GM21737 (cell line): Measurements from ENCODE around the gene MAPKBP1.

Experiments
- ATAC-seq: cut with Tn5 transposase; IDR thresholded peaks from one replicate; pipeline ENCODE4 v1.9.1; 2021; ENCODE audit warnings: mild to moderate bottlenecking, moderate library complexity; ENCODE audit not compliant: unreplicated experiment

MAPKBP1 gene

DNA sequence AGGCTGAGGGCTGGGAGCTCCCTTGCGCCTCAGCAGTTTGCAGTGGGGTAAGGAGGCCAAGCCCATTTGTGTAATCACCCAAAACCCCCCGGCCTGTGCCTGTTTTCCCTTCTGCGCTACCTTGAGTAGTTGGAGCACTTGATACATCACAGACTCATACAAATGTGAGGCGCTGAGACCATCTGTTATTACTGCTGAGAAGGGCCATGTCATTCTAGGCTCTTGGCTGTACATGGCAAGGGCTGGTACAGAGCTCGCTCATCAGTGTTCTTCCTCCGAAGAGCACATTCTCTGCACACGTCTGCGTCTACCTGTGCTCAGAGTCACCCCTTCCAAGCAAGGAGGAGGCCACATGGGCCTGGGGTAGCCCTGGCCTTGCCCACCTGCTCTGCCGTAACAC, 73.7 kb downstream of the MAPKBP1 start:
- ATAC-seq: no peak

DNA sequence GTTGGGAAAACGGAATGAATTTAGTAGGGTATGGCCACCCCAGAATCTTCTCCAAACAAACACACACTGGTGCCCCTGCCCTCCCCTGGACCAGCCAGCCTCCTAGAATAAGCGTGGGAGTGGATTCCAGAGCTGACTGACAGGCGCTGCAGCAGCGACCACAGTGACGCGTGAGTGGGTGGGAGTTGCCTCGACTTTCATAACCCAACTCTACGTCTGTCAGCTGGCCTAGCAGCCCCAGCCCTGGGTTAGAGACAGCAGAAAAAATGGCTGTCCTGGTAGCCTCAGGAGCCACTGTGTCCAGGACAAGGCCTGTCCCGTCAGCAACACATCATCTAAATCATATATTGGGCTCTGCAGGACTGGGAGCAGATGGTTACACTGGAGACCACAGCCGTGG, 74.3 kb downstream of the MAPKBP1 start:
- no peak for ATAC-seq

DNA sequence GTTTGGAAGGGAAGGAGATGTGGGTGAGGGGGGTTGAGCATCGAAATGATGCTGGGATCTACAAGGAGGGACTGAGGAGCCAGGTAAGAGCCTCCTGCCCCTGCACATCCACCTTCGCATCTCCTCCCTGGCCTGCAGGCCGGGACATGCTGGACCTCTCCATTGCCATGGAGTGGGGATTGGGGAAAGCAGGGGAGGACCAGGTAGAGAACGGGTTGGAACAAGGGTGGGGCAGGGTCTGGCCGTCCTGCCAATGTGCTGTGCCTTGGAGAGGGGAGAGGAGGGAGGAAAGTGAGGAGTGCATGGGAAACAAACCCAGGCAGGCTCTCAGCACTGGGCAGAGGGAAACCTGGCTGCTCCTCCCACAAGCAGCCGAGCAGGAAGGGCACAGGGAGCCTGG, 74.9 kb downstream of the MAPKBP1 start:
- no peak for ATAC-seq

DNA sequence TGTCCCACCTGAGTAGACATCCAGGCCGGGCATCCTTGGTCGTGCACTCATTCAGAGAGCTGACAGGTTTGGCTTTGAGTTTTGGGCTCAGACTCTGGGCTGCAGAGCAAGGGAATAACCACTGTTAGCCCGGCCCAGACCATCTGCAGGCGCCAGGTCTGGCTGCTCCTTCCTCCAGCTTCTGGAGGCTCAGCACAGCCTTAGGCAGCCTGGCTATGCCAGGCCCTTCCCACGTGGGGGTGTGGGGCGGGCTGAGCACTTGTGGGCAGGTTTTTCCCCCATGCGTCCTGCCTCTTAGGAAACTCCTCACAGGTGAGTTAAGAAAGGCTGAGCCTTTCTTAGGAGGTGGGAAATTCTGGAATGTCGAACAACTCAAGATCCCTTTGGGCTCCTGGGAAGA, 75.6 kb downstream of the MAPKBP1 start:
- no peak for ATAC-seq

GRCh38 chr15:41850482-41851166, 76.3 kb downstream of the MAPKBP1 start:
- ATAC-seq: no peak

- no peak for ATAC-seq
Measured at GRCh38 chr15:41851167-41851523, 76.9 kb downstream of the MAPKBP1 start.

- ATAC-seq: no peak
Measured at GRCh38 chr15:41851755-41852370, 77.6 kb downstream of the MAPKBP1 start.

- ATAC-seq: no peak
Measured at GRCh38 chr15:41852736-41853590, 78.7 kb downstream of the MAPKBP1 start.

- no peak for ATAC-seq
Measured at GRCh38 chr15:41853831-41854230, 79.5 kb downstream of the MAPKBP1 start.

- ATAC-seq: no peak
Measured at GRCh38 chr15:41854443-41854842, 80.2 kb downstream of the MAPKBP1 start.

GRCh38 chr15:41855261-41855961, 81.1 kb downstream of the MAPKBP1 start:
- no peak for ATAC-seq

DNA sequence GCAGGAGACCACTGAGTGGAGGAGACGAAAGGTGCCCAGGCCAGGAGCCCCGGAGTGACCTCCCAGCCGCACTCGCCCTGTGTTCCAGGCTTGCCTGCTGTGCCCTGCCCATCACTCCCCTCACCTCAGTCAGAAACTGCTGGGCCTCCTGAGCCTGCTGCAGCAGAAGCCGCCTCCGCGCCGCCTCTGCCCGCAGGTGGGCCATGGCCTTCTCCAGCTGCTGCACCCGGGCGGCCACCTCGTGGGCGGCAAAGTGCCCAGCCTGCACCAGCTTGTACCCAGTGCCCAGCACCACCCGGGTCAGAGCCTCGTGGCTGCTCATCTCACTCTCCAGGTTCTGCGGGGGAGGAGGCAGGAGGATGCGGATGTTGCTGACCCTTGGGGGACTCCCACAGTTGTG, 82.0 kb downstream of the MAPKBP1 start:
- no peak for ATAC-seq

- no peak for ATAC-seq
Measured at GRCh38 chr15:41856716-41857115, 82.4 kb downstream of the MAPKBP1 start.

DNA sequence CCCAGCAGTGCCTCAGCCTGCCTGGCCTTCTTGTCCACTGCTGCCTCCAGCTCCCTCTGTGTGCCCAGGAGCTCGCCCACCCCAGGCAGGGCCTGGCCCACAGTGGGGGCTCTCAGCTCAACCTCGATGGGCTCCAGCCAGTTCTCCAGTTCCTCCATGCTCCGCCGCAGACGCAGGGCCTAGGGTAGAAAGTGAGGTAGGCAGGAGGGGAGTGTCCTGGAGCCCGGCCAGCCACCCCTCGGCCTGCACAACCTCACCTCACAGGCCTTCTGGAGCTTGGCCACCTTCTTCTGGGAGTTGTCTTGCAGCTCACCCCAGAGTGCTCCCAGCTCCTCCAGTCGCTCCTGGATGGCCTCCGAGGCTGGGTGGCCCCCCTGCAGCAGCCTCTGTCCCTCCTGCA, 83.0 kb downstream of the MAPKBP1 start:
- no peak for ATAC-seq

- ATAC-seq: no peak
Measured at GRCh38 chr15:41858756-41859155, 84.5 kb downstream of the MAPKBP1 start.

GRCh38 chr15:41860049-41860828, 86.0 kb downstream of the MAPKBP1 start:
- no peak for ATAC-seq

GRCh38 chr15:41861736-41862356, 87.6 kb downstream of the MAPKBP1 start:
- no peak for ATAC-seq

GRCh38 chr15:41862515-41863116, 88.3 kb downstream of the MAPKBP1 start:
- no peak for ATAC-seq

DNA sequence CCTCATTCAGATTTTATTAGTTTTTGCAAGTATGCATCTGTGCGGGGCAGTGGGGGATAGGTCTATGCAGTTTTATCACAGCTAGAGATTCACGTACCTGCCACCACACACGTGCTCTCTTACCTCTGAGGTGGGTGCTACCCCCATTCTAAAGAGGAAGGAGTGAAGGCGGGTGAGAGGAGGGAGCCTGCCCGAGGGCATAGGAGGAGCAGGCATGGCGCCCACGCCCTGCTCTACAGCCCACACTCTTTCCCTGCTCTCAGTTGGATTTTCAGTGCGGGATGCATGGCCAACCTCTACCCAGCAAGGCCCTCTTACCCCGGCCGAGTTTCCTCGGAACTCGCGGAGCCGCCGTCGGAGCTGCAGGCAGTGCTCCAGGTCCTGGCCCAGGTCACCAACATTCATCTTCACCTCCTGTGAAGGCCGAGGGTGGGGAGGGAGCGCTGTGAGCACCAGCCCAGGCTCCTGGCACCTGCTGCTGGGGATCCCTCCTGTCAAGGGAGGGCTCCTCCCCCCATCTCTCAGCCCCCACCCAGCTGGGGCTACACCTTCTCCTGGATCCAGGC, 91.3 kb downstream of the MAPKBP1 start:
- ATAC-seq: no peak
